ENCODE data around the gene ADARB1.

DNA sequence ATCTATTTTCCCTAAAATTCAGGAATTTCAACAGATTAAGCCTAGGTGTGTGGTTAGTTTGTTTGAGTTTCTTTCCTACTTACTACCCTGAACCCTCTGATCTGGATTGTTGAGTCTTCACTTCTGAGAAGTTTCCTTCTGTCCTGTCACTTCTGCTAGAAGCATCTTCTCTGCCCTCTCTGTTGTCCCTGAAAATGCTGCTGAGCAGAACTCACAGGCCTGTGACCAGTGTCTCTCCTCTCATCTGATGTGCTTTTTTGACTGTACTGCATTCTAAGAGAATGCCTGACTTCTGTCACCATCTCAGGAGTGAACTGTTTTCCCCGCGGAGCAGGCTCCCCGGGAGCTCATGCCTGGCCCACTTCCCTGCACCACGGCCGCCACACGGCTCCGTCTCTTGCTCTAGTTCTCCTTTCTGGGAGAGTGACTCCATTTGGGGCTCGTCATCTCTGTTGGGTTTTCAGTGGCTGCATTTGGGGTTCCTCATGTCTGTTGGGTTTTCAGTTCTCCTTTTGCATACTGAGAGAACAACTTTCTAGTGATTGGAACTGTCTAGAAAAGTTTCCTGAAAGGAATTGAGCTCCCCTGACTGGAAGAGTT lies 135.4 kb downstream of the ADARB1 start:
- TF ChIP-seq, protein P1, sequence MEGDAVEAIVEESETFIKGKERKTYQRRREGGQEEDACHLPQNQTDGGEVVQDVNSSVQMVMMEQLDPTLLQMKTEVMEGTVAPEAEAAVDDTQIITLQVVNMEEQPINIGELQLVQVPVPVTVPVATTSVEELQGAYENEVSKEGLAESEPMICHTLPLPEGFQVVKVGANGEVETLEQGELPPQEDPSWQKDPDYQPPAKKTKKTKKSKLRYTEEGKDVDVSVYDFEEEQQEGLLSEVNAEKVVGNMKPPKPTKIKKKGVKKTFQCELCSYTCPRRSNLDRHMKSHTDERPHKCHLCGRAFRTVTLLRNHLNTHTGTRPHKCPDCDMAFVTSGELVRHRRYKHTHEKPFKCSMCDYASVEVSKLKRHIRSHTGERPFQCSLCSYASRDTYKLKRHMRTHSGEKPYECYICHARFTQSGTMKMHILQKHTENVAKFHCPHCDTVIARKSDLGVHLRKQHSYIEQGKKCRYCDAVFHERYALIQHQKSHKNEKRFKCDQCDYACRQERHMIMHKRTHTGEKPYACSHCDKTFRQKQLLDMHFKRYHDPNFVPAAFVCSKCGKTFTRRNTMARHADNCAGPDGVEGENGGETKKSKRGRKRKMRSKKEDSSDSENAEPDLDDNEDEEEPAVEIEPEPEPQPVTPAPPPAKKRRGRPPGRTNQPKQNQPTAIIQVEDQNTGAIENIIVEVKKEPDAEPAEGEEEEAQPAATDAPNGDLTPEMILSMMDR (IDR thresholded peaks at IDR 0.05), result no peak
- TF ChIP-seq EP300 (IDR thresholded peaks at IDR 0.05), result no peak
- TF ChIP-seq POLR2A (IDR thresholded peaks at IDR 0.05), result no peak

Data from stomach (tissue), 4 donors.